Tibial nerve (tissue), 3 donors: Measurements from ENCODE around the gene CDC20.

Experiments
- CTCF ChIP-seq, 5 experiments: fragments of 200-600 bp in 3 of 5; fragments of 450-650 bp in 2 of 5; sonication (generic) in 3 of 5; IDR thresholded peaks; one replicate each; pipeline ENCODE4 v1.5.1; 2016 to 2019; ENCODE audit warnings: antibody characterized with exemption in 5 of 5, mild to moderate bottlenecking in 3 of 5, moderate library complexity in 2 of 5
- POLR2A ChIP-seq, 2 donors: fragments of 450-650 bp; IDR thresholded peaks; one replicate each; pipeline ENCODE4 v1.6.1; 2017; ENCODE audit warnings: antibody characterized with exemption in 2 of 2, mild to moderate bottlenecking in 2 of 2, moderate library complexity in 2 of 2

GRCh38 chr1:43367026-43367903 is 8.5 kb downstream of the CDC20 start:
- TF ChIP-seq CTCF (IDR thresholded peaks at IDR 0.05) (no peak), POLR2A (IDR thresholded peaks at IDR 0.05) (peak in 1 of 2 donors; percentile 21)
